ENCODE results near the gene HIPK2.
A peak's percentile ranks its signal among the peaks of the same experiment; 100 is the strongest.

GRCh38 chr7:139776486-139777132, 1.2 kb downstream of the HIPK2 start:
- TF ChIP-seq CTCF (IDR thresholded peaks at IDR 0.05; ENCODE audit: borderline replicate concordance, extremely low read depth, low read length, poor library complexity, severe bottlenecking) (no peak), EZH2 (IDR thresholded peaks at IDR 0.05; ENCODE audit: borderline replicate concordance, low read depth, low read length, severe bottlenecking) (peak; percentile 35)

All from DND-41 (cell line).